HepG2 (cell line): ENCODE data around the gene TUBB3. TPM values are rescaled to one million over a fixed set of nuclear protein-coding genes. Genes with fewer than 3 reads are reported as not detected.

Experiments
- BHLHE40 ChIP-seq: IDR thresholded peaks from 2 replicates; pipeline ENCODE4 v1.6.1; 2011; ENCODE audit warnings: low read length, improper control_type of control experiment
- CBX5 ChIP-seq: sonication (generic); formaldehyde crosslinking; IDR thresholded peaks from 2 replicates; pipeline ENCODE4 v1.4.0; 2020; ENCODE audit warnings: missing genetic modification reagents, borderline replicate concordance
- HNF1A ChIP-seq, 2 experiments: sonication (generic) in 1 of 2; formaldehyde crosslinking in 1 of 2; IDR thresholded peaks; 2 replicates each; pipeline versions ENCODE4 v1.4.0 to v1.6.1; 2016 to 2020; ENCODE audit warnings: borderline replicate concordance in 1 of 2, low read depth in 1 of 2, mild to moderate bottlenecking in 1 of 2, missing genetic modification reagents in 1 of 2
- KAT8 ChIP-seq: IDR thresholded peaks from 2 replicates; pipeline ENCODE4 v1.6.1; 2016; ENCODE audit warnings: missing genetic modification reagents, missing compliant biosample characterization
- KDM5B ChIP-seq: sonication (generic); formaldehyde crosslinking; IDR thresholded peaks from 2 replicates; pipeline ENCODE4 v1.4.0; 2020; ENCODE audit warnings: missing genetic modification reagents, mild to moderate bottlenecking, borderline replicate concordance
- MED8 ChIP-seq: sonication (generic); formaldehyde crosslinking; IDR thresholded peaks from 2 replicates; pipeline ENCODE4 v1.8.1; 2023; ENCODE audit warnings: mild to moderate bottlenecking, missing genetic modification reagents; ENCODE audit not compliant: insufficient replicate concordance
- PCBP1 ChIP-seq: fragments of 200-400 bp; formaldehyde crosslinking; IDR thresholded peaks from 2 replicates; pipeline ENCODE4 v1.6.1; 2017; ENCODE audit warnings: mild to moderate bottlenecking, low read depth, low read length, borderline replicate concordance
- PITX1 ChIP-seq: sonication (generic); formaldehyde crosslinking; IDR thresholded peaks from 2 replicates; pipeline ENCODE4 v1.5.1; 2020; ENCODE audit warnings: mild to moderate bottlenecking, missing genetic modification reagents
- RBM39 ChIP-seq: fragments of 200-400 bp; formaldehyde crosslinking; IDR thresholded peaks from one replicate; pipeline ENCODE4 v1.6.1; 2018; ENCODE audit warnings: antibody characterized with exemption, mild to moderate bottlenecking, low read depth, low read length; ENCODE audit not compliant: poor library complexity, severe bottlenecking
- SOX6 ChIP-seq, 2 experiments: fragments of 450-650 bp in 1 of 2; sonication (generic) in 1 of 2; formaldehyde crosslinking in 1 of 2; IDR thresholded peaks; 2 replicates each; pipeline versions ENCODE4 v1.4.0 to v1.6.1; 2017 to 2020; ENCODE audit warnings: antibody characterized with exemption in 1 of 2, mild to moderate bottlenecking in 1 of 2, missing genetic modification reagents in 1 of 2
- TRAFD1 ChIP-seq: sonication (generic); formaldehyde crosslinking; IDR thresholded peaks from 2 replicates; pipeline ENCODE4 v1.5.1; 2020; ENCODE audit warnings: missing genetic modification reagents, mild to moderate bottlenecking, borderline replicate concordance
- ZNF20 ChIP-seq: sonication (generic); formaldehyde crosslinking; IDR thresholded peaks from 2 replicates; pipeline ENCODE4 v1.4.0; 2020; ENCODE audit warnings: mild to moderate bottlenecking, moderate library complexity, missing genetic modification reagents
- ZNF24 ChIP-seq: fragments of 450-650 bp; IDR thresholded peaks from 2 replicates; pipeline ENCODE4 v1.6.1; 2017; ENCODE audit warnings: antibody characterized with exemption, mild to moderate bottlenecking
- ZNF576 ChIP-seq: sonication (generic); formaldehyde crosslinking; IDR thresholded peaks from 2 replicates; pipeline ENCODE4 v1.4.0; 2020; ENCODE audit warnings: mild to moderate bottlenecking, missing genetic modification reagents
- ZNF770 ChIP-seq: sonication (generic); formaldehyde crosslinking; IDR thresholded peaks from 2 replicates; pipeline ENCODE4 v1.5.0; 2020; ENCODE audit warnings: mild to moderate bottlenecking, missing genetic modification reagents
- ZNF83 ChIP-seq: sonication (generic); formaldehyde crosslinking; IDR thresholded peaks from 2 replicates; pipeline ENCODE4 v1.4.0; 2020; ENCODE audit warnings: missing genetic modification reagents, mild to moderate bottlenecking, borderline replicate concordance
- ZSCAN5A ChIP-seq: sonication (generic); formaldehyde crosslinking; IDR thresholded peaks from 2 replicates; pipeline ENCODE4 v1.8.0; 2022; ENCODE audit warnings: mild to moderate bottlenecking, missing genetic modification reagents, borderline replicate concordance
- polyA plus RNA-seq, 8 experiments: library from polyadenylated mRNA; depleted of rRNA in 3 of 8; stranded (reverse) in 7 of 8; unstranded in 1 of 8; fragments of >200 nt; fragmentation: Illumina TruSeq in 4 of 8; extraction: Trizol in 4 of 8; gene quantifications; 2 replicates each; pipeline versions ENCODE4 v1.2.1 to v1.2.3, GENCODE V29; 2011 to 2016; ENCODE audit warnings: low read depth in 4 of 8, missing spikeins in 1 of 8, mixed read lengths in 1 of 8; ENCODE audit not compliant: insufficient read depth in 1 of 8
- total RNA-seq, 5 experiments: library from RNA; depleted of rRNA; stranded (reverse); fragments of >200 nt; fragmentation: Illumina TruSeq; extraction: Trizol; gene quantifications; 2 replicates each; pipeline ENCODE4 v1.2.3, GENCODE V29; 2016; ENCODE audit warnings: low read depth in 1 of 5

Gene TUBB3
- total and polyA plus RNA-seq, 2 of the 13 experiments (the other 11 are each of a cell fraction or from before 2014, with no cell fraction given) = 110 to 185 TPM

GRCh38 chr16:89917773-89918452, 5.2 kb upstream of the TUBB3 start (continued):
- peak; percentile 78 for TF ChIP-seq ZNF770 (CRISPR knock-in tag)
- peak; percentile 96 for TF ChIP-seq ZNF576
- TF ChIP-seq KDM5B (CRISPR knock-in tag) = peak; percentile 96; the same call in 1 of the 2 replicates
- TF ChIP-seq ZNF83 = peak; percentile 99
- no peak for TF ChIP-seq TRAFD1 (CRISPR knock-in tag)
- peak; percentile 95 for TF ChIP-seq PITX1
- TF ChIP-seq CBX5 (CRISPR knock-in tag) = peak; percentile 99
- 0 out of 2 replicates have a peak, but pooled peaks have one; percentile 52 for TF ChIP-seq PCBP1
- peak; percentile 22; the same call in 1 of the 2 replicates for TF ChIP-seq HNF1A (IDR thresholded peaks at IDR 0.05; ENCODE audit: low read depth)
- TF ChIP-seq HNF1A (CRISPR knock-in tag; IDR thresholded peaks at IDR 0.05; ENCODE audit: borderline replicate concordance) = peak; percentile 90
- no peak for TF ChIP-seq ZNF20 (CRISPR knock-in tag)
- peak; percentile 89 for TF ChIP-seq RBM39
- peak; percentile 82 for TF ChIP-seq MED8 (CRISPR knock-in tag)
- peak; percentile 99 for TF ChIP-seq BHLHE40
- TF ChIP-seq ZSCAN5A (CRISPR knock-in tag) = peak; percentile 98
- no peak for TF ChIP-seq ZNF24
- no peak for TF ChIP-seq SOX6 (IDR thresholded peaks at IDR 0.05)
- TF ChIP-seq SOX6 (CRISPR knock-in tag; IDR thresholded peaks at IDR 0.05) = peak; percentile 76
- TF ChIP-seq KAT8 = peak; percentile 92
